Heart left ventricle (tissue), 13 donors: ENCODE measurements around the gene NFE2L2.

Experiments
- CTCF ChIP-seq, 12 donors: fragments of 200-600 bp; sonication (generic) in 4 of 12; IDR thresholded peaks; one replicate each; pipeline versions ENCODE4 v1.5.0 to v1.8.0; 2018 to 2022; ENCODE audit warnings: antibody characterized with exemption in 12 of 12, mild to moderate bottlenecking in 5 of 12
- POLR2A ChIP-seq, 2 donors: fragments of 450-650 bp; IDR thresholded peaks; one replicate each; pipeline ENCODE4 v1.6.1; 2017; ENCODE audit warnings: antibody characterized with exemption in 2 of 2, mild to moderate bottlenecking in 2 of 2, moderate library complexity in 2 of 2
- donor health status: ischemic (EF 13 %, LVEDD 7.1; RV severe dilation, severe dysfunction).
- donor health status: DM: no; HTN: yes; CAD: no.
- donor health status: DM: no; HTN: no; CAD: no.
- donor health status: ischemic (EF 25% LVEDD 6.9; RV normal size, moderate dysfunction).
- donor health status: ischemic (EF 25% LVEDD 5.7; RV mildly dilated, moderate dysfunction).
- donor health status: ischemic (EF 35%, LVEDD 5.7; RV mildly dilated, moderate dysfunction).
- donor health status: nonischemic (EF 11% LVEDD 7.7; RV severe dilation, severe dysfunction).
- donor health status: DM: yes; HTN: yes; CAD: no.
- donor health status: PGD.
- donor health status: ischemic (EF 29% LVEDD 5.4; RV normal size, mild dysfunction).
- donor health status: nonischemic (EF 23%, LVEDD 6.1; RV moderate dilation, normal function).

GRCh38 chr2:177251165-177251542, 13.4 kb downstream of the NFE2L2 start:
- no peak for TF ChIP-seq CTCF (IDR thresholded peaks at IDR 0.05)
- TF ChIP-seq POLR2A (IDR thresholded peaks at IDR 0.05), result no peak
